ENCODE measurements around the gene WDR88. TPM values are rescaled to one million over a fixed set of nuclear protein-coding genes. Genes with fewer than 3 reads are reported as not detected.
A peak's percentile ranks its signal among the peaks of the same experiment; 100 is the strongest.

WDR88 gene
- total and polyA plus RNA-seq, 2 experiments from 2014 or later: not detected

- TF ChIP-seq ZNF462 (CRISPR knock-in tag; IDR thresholded peaks at IDR 0.05) (no peak), NANOG (IDR thresholded peaks at IDR 0.05; ENCODE audit: borderline replicate concordance) (no peak)
These were observed 1.6 kb downstream of the WDR88 start (continued) for GRCh38 chr19:33133438-33134031.

DNA sequence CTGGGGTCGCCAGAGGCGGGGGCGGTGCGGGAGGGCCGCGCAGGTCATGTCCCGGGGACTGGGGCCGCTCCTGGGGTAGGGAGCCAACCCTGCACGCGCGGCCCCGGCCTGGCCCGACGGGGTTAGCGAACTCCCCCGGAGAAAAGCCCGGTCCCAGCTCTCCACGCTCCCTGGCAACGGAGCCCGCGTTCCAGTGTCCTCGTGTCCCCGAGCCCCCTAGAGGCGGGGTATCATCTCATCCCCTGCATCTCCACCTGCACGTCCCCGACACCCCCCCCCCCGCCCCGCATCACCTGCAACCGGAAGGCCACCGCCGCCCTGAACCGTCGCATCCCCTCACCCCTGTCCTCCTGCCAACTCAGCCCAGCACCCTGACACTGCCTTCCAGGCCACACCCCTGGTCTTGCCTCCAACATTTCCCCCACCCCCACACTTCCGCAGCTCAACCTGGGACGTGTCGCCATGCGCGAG is 2.7 kb downstream of the WDR88 start:
- peak; percentile 51 for ATAC-seq
- peak; percentile 71 for DNase-seq (ENCODE audit: low spot score)

More for the DNA sequence above, 2.7 kb downstream of the WDR88 start:
- TF ChIP-seq POLR2AphosphoS5 (IDR thresholded peaks at IDR 0.05; ENCODE audit: low read depth) (no peak), CTCF (conservative IDR thresholded peaks at IDR 0.05; ENCODE audit: low read depth in 2 of 2) (peak in 1 of 2 experiments; percentile 26; a peak in 2 of 4 replicates)
- Histone ChIP-seq H3K27ac (ENCODE audit: low read depth) (no peak overlapping the region), H3F3A (replicated peaks; ENCODE audit: low read depth) (no peaks in the 10 kb centered on the region), H3K36me3 (ENCODE audit: insufficient read depth) (no peaks in the 10 kb centered on the region), H4K20me1 (replicated peaks; ENCODE audit: insufficient read depth) (no peaks in the 10 kb centered on the region), H3K4me2 (peak overlapping the region; percentile 51; the same call in 1 of the 2 replicates), H3K4me1 (ENCODE audit: insufficient read depth) (peaks cover 5% of the 10 kb centered on the region), H3K79me2 (replicated peaks; ENCODE audit: insufficient read depth) (no peaks in the 10 kb centered on the region), H3K9me2 (ENCODE audit: insufficient read depth) (no peaks in the 10 kb centered on the region), H3K27me3 (ENCODE audit: insufficient read depth) (no peaks in the 10 kb centered on the region), H2AFZ (0 out of 2 replicates have a peak overlapping the region, but pooled peaks have one; percentile 47), H3K4me3 (peak overlapping the region; percentile 44; the same call in 1 of the 2 replicates)
- Mint-ChIP-seq H3K4me1 (peaks cover 14% of the 10 kb centered on the region), H3K4me3 (peak overlapping the region; percentile 33; the same call in 2 of the 3 replicates), H3K36me3 (ENCODE audit: low read depth) (peaks cover 5% of the 10 kb centered on the region), H3K9me3 (no peaks in the 10 kb centered on the region; the same call in 2 of the 3 replicates), H3K27ac (no peak overlapping the region), H3K27me3 (ENCODE audit: insufficient read depth, low read depth, poor library complexity) (peaks cover 6% of the 10 kb centered on the region)
